ENCODE data around the gene RPS15. TPM values are rescaled to one million over a fixed set of nuclear protein-coding genes. Genes with fewer than 3 reads are reported as not detected.

Gene RPS15
- total and polyA plus RNA-seq, 2 donors (not counting 3 experiments of a cell fraction or from before 2014, with no cell fraction given): 1,260 to 3,270 TPM

GRCh38 chr19:1486720-1487575 is 48.8 kb downstream of the RPS15 start:
- Histone ChIP-seq H3K4me2 (ENCODE audit: insufficient read depth, low read length) (no peak overlapping the region), H3K27me3 (ENCODE audit: control insufficient read depth in 2 of 2, insufficient read depth in 2 of 2, low read length in 2 of 2) (peaks cover 0 to 6% of the 10 kb centered on the region in 2 experiments), H3K9me3 (replicated peaks; ENCODE audit: control insufficient read depth, insufficient read depth, low read length) (no peaks in the 10 kb centered on the region), H3K79me2 (ENCODE audit: control insufficient read depth, insufficient read depth, low read length) (no peaks in the 10 kb centered on the region), H3K4me1 (ENCODE audit: control insufficient read depth, extremely low read depth, insufficient read depth, low read length) (peaks cover 10% of the 10 kb centered on the region), H3K27ac (ENCODE audit: insufficient read depth, low read depth, low read length) (no peak overlapping the region), H3K4me3 (replicated peaks in 1 of 3; ENCODE audit: insufficient read depth in 1 of 3, low read depth in 1 of 3, low read length in 3 of 3) (no peak overlapping the region), H3K9ac (replicated peaks; ENCODE audit: extremely low read depth, insufficient read depth, low read length) (no peak overlapping the region), H3K9me1 (replicated peaks; ENCODE audit: control insufficient read depth, extremely low read depth, insufficient read depth, low read length) (no peaks in the 10 kb centered on the region), H4K20me1 (replicated peaks; ENCODE audit: control insufficient read depth, extremely low read depth, insufficient read depth, low read length) (no peaks in the 10 kb centered on the region), H2AFZ (ENCODE audit: low read depth, low read length) (no peak overlapping the region), H3K36me3 (ENCODE audit: control insufficient read depth in 2 of 2, extremely low read depth in 1 of 2, insufficient read depth in 2 of 2, low read length in 2 of 2) (no peaks in the 10 kb centered on the region)
- intact Hi-C loops (cut with micrococcal nuclease) (no loop called here), dilution Hi-C loops (cut with MboI; ENCODE audit: extremely low pct_ligation_motif_present, low sequenced_read_pairs) (no loop called here)
- POLR2A ChIA-PET: no interaction called here
- FAIRE-seq: no peak
- no peak for TF ChIP-seq MAX (IDR thresholded peaks at IDR 0.05; ENCODE audit: insufficient read depth, insufficient read length)
- TF ChIP-seq CTCF (IDR thresholded peaks at IDR 0.05; ENCODE audit: extremely low read depth in 1 of 2, insufficient read depth in 1 of 2, low read depth in 1 of 2, low read length in 2 of 2): no peak
- no peak for TF ChIP-seq POLR2AphosphoS5 (IDR thresholded peaks at IDR 0.05; ENCODE audit: insufficient read depth, low read depth, low read length)
- no peak for TF ChIP-seq EZH2 (IDR thresholded peaks at IDR 0.05; ENCODE audit: borderline replicate concordance, low read depth, low read length, severe bottlenecking)
- TF ChIP-seq POLR2A (IDR thresholded peaks at IDR 0.05; ENCODE audit: low read depth, low read length): no peak
- TF ChIP-seq GATA2 (IDR thresholded peaks at IDR 0.05; ENCODE audit: insufficient read depth, insufficient read length, low read depth, low read length): no peak
- TF ChIP-seq JUN (IDR thresholded peaks at IDR 0.05; ENCODE audit: borderline replicate concordance, insufficient read depth, insufficient read length, low read depth): no peak
- TF ChIP-seq FOS (IDR thresholded peaks at IDR 0.05; ENCODE audit: borderline replicate concordance, insufficient read depth, low read length): no peak
- TF ChIP-seq MYC (IDR thresholded peaks at IDR 0.05; ENCODE audit: low read depth, low read length): no peak
- no TSS peak for BruUV-seq (replicated peaks)
- CTCF ChIA-PET: interaction anchor here (1.0 kb wide), 1 partner anchor 59 kb away, joined by 3 read pairs; no protein-coding TSS in a partner anchor
- DNase-seq (ENCODE audit: low read depth, low spot score): no peak
